PC-9 (cell line): ENCODE results near the gene TRMU. TPM values are rescaled to one million over a fixed set of nuclear protein-coding genes. Genes with fewer than 3 reads are reported as not detected.

ENCODE experiments used
- BruUV-seq: library from RNA; stranded (reverse); fragments of 400-500 nt; replicated peaks from 2 replicates; lab custom pipeline; 2021; lab: Mats Ljungman, UMichigan
- CTCF ChIA-PET: fragments of 300-600 bp; sonication (Branson Sonifier 250); formaldehyde crosslinking; loops from one replicate; lab custom pipeline; 2022; ENCODE audit warnings: antibody characterized with exemption; lab: Charles Lee
- POLR2A ChIA-PET: fragments of 300-600 bp; sonication (Branson Sonifier 250); formaldehyde crosslinking; loops from one replicate; lab custom pipeline; 2022; ENCODE audit warnings: antibody characterized with exemption; ENCODE audit not compliant: unreplicated experiment; lab: Charles Lee
- DNase-seq, 2 experiments: peaks; one replicate each; pipeline versions ENCODE4 v3.0.0 to v3.0.0-alpha.2; 2015 to 2022; ENCODE audit warnings: mixed read lengths in 1 of 2
- H2AFZ ChIP-seq: fragments of 200-600 bp; sonication (generic); 2 replicates; pipeline ENCODE4 v1.8.1; 2017; ENCODE audit warnings: antibody characterized with exemption
- H3F3A ChIP-seq: fragments of 200-600 bp; sonication (generic); 2 replicates; pipeline ENCODE4 v1.8.1; 2017; ENCODE audit warnings: antibody characterized with exemption, mild to moderate bottlenecking, low read depth; ENCODE audit not compliant: insufficient read depth
- H3K27ac ChIP-seq: fragments of 200-600 bp; sonication (generic); 2 replicates; pipeline ENCODE4 v1.6.1; 2016; ENCODE audit warnings: mixed run types
- H3K27me3 ChIP-seq: fragments of 200-600 bp; sonication (generic); 2 replicates; pipeline ENCODE4 v1.6.1; 2016; ENCODE audit warnings: low read depth, mixed run types; ENCODE audit not compliant: insufficient read depth
- H3K36me3 ChIP-seq: fragments of 200-600 bp; sonication (generic); 2 replicates; pipeline ENCODE4 v1.6.1; 2016; ENCODE audit warnings: low read depth, mixed run types
- H3K4me1 ChIP-seq: fragments of 200-600 bp; sonication (generic); replicated peaks from 2 replicates; pipeline ENCODE4 v1.6.1; 2016; ENCODE audit warnings: mixed run types; ENCODE audit not compliant: insufficient read depth
- H3K4me2 ChIP-seq: fragments of 200-600 bp; sonication (generic); 2 replicates; pipeline ENCODE4 v1.6.1; 2017; ENCODE audit warnings: mixed run types
- H3K4me3 ChIP-seq: fragments of 200-600 bp; sonication (generic); 2 replicates; pipeline ENCODE4 v1.6.1; 2016; ENCODE audit warnings: mixed run types
- H3K79me2 ChIP-seq: fragments of 200-600 bp; sonication (generic); 2 replicates; pipeline ENCODE4 v1.6.1; 2017; ENCODE audit warnings: low read depth, mixed run types
- H3K9me2 ChIP-seq: fragments of 200-600 bp; sonication (generic); 2 replicates; pipeline ENCODE4 v1.8.1; 2017; ENCODE audit warnings: mild to moderate bottlenecking; ENCODE audit not compliant: insufficient read depth
- H3K9me3 ChIP-seq: fragments of 200-600 bp; sonication (generic); 2 replicates; pipeline ENCODE4 v1.8.1; 2016; ENCODE audit warnings: low read depth; ENCODE audit not compliant: insufficient read depth
- H4K20me1 ChIP-seq: fragments of 200-600 bp; sonication (generic); 2 replicates; pipeline ENCODE4 v1.8.1; 2017; ENCODE audit not compliant: insufficient read depth
- EZH2 ChIP-seq: fragments of 200-600 bp; sonication (generic); IDR thresholded peaks from 2 replicates; pipeline ENCODE4 v1.8.0; 2017; ENCODE audit warnings: antibody characterized with exemption, low read depth
- intact Hi-C: fragments of 100-400 bp; cut with micrococcal nuclease; formaldehyde crosslinking; loops from one replicate; pipeline ENCODE4 v1.10.0; 2022; ENCODE audit not compliant: unreplicated experiment
- total RNA-seq: library from RNA; stranded (reverse); gene quantifications from 2 replicates; pipeline ENCODE4 v1.2.3, GENCODE V29; 2021
- TF ChIP-seq, protein P1 (sequence below): fragments of 200-600 bp; sonication (generic); conservative IDR thresholded peaks from 2 replicates; pipeline ENCODE4 v1.6.1; 2017; ENCODE audit warnings: mixed run types, antibody characterized with exemption, mild to moderate bottlenecking, moderate library complexity

TRMU gene
- total RNA-seq, 1 experiment from 2014 or later = 58.2 TPM

DNA sequence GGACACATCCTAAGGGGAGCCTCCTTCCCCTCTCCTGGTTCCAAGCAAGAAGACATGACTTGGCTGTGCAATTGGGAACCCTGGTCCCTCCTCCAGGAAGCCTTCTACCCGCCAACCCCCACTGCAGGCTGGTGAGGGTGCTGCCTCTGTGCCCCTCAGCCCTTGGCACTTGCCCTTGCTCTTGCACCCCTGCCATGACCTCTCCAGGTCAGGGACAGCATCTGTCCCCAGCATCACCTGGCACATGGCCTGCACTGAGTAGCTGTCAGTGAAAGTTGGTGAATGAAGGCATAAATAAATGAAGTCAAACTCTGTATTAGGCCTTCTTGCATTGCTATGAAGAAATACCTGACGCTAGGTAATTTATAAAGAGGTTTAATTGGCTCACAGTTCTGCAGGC lies 40.7 kb upstream of the TRMU start:
- H4K20me1 ChIP-seq = no peaks in the 10 kb centered on the region
- peak in 1 of 2 experiments; percentile 33 for DNase-seq
- no peak overlapping the region for H3K4me3 ChIP-seq
- ChIA-PET CTCF (no interaction called here), POLR2A (no interaction called here)
- no peak overlapping the region for H2AFZ ChIP-seq
- H3K27ac ChIP-seq = no peak overlapping the region
- intact Hi-C loops = no loop called here
- no TSS peak for BruUV-seq
- no peaks in the 10 kb centered on the region for H3K27me3 ChIP-seq
- H3K9me2 ChIP-seq = no peaks in the 10 kb centered on the region
- H3K36me3 ChIP-seq = peaks cover 10% of the 10 kb centered on the region; the same call in 1 of the 2 replicates
- peaks cover 28% of the 10 kb centered on the region for H3K79me2 ChIP-seq
- H3F3A ChIP-seq = peaks cover 8% of the 10 kb centered on the region
- H3K4me1 ChIP-seq = peaks cover 20% of the 10 kb centered on the region
- H3K9me3 ChIP-seq = no peaks in the 10 kb centered on the region
- H3K4me2 ChIP-seq = no peak overlapping the region
- TF ChIP-seq, protein P1, sequence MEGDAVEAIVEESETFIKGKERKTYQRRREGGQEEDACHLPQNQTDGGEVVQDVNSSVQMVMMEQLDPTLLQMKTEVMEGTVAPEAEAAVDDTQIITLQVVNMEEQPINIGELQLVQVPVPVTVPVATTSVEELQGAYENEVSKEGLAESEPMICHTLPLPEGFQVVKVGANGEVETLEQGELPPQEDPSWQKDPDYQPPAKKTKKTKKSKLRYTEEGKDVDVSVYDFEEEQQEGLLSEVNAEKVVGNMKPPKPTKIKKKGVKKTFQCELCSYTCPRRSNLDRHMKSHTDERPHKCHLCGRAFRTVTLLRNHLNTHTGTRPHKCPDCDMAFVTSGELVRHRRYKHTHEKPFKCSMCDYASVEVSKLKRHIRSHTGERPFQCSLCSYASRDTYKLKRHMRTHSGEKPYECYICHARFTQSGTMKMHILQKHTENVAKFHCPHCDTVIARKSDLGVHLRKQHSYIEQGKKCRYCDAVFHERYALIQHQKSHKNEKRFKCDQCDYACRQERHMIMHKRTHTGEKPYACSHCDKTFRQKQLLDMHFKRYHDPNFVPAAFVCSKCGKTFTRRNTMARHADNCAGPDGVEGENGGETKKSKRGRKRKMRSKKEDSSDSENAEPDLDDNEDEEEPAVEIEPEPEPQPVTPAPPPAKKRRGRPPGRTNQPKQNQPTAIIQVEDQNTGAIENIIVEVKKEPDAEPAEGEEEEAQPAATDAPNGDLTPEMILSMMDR = no peak
- TF ChIP-seq EZH2 = no peak

DNA sequence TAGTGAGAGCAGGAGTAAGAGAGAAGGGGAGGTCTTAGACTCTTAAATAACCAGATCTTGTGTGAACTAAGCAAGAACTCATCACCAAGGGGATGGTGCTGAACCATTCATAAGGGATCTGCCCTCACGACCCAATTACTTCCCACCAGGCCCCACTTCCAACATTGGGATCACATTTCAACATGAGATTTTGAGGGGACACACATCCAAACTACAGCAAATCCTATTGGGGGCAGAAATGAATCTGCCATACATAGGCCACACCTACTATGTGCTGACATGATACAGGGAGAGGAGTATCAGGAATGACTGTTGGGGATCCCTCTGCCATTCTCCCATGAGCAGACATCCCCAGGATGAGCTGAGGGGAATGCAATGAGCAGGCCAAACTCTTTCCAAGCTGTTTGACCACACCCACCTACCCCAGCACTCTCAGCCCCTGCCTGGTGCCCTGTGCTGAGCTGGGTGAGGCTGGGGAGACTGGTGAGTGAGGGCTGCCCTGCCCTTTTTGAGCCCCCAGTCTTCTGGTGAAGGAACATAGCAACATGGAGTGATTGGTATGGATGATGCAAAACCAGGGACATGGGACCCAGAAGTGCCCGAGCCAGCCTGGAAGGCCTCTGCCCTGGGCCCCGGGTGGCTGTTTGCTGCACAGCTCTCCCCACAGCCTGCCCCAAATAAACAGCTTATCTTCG lies 40.1 kb upstream of the TRMU start:
- no peaks in the 10 kb centered on the region for H3K9me2 ChIP-seq
- H3F3A ChIP-seq = peaks cover 8% of the 10 kb centered on the region
- H4K20me1 ChIP-seq = no peaks in the 10 kb centered on the region
- peaks cover 11% of the 10 kb centered on the region; the same call in 1 of the 2 replicates for H3K36me3 ChIP-seq
- H3K27ac ChIP-seq = no peak overlapping the region
- peaks cover 32% of the 10 kb centered on the region for H3K79me2 ChIP-seq
- no peaks in the 10 kb centered on the region for H3K27me3 ChIP-seq
- H2AFZ ChIP-seq = peak overlapping the region; percentile 90; the same call in 1 of the 2 replicates
- no peak for DNase-seq
- ChIA-PET CTCF (interaction anchor here (0.6 kb wide), 1 partner anchor 368 kb away, joined by 4 read pairs; no protein-coding TSS in a partner anchor), POLR2A (no interaction called here)
- peak overlapping the region; percentile 73 for H3K4me3 ChIP-seq
- BruUV-seq = no TSS peak
- peaks cover 20% of the 10 kb centered on the region for H3K4me1 ChIP-seq
- no peak for TF ChIP-seq EZH2
- TF ChIP-seq, protein P1 = no peak
- no peaks in the 10 kb centered on the region for H3K9me3 ChIP-seq
- peak overlapping the region; percentile 97 for H3K4me2 ChIP-seq
- intact Hi-C loops = no loop called here

DNA sequence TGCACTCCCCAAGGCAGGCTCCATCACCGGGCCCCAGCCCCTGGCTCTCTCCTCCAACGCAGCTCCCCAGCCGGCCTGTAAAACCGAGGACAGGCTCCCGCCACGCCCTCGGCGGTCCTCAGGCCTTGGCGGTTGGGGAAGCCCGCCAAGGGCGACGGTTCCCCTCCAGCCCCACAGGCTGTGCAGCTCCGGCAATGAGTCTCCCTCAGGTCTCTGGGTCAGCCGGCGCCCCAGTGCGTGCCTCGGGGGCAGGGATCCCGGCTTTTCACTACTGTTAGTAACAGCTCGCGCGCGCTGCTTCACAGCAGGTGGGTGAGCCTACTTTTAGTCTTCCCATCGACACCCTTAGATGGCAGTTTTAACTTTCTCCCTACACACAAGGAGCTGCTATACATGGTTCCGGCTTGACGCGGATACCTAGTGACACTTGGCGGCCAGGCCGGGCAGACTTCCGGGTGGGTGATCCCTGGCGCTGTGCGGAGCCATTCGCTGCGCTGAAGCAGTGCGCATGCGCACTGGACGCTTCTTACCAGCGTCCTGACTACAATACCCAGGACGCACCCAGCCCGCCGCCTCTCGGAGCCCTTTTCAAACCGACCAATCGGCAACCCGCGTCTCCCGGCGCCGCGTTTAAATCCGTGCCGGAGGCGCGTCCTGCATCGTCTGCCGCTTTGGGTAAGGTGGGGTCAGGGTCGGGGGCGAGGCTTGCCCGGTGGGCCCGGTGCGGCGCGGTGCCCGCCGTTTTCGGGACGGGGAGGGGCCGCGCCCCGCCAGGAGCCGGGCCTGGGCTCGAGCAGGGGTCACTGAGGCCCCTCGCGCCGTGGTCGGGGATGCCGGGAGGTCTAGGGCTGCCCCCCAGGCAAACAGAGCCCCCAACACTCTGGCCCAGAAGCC lies 39.0 kb upstream of the TRMU start, which contains the start of gene GTSE1:
TSS of gene GTSE1 (plus strand) at position 614 of the 894 bp plus-strand sequence. CDS start 531 bp downstream, outside the sequence.
- ChIA-PET CTCF (interaction anchor here (0.6 to 1.2 kb wide), 3 partner anchors 245 to 370 kb away, joined by 3 to 5 read pairs (median 4); no protein-coding TSS in a partner anchor), POLR2A (interaction anchor here (0.5 to 0.6 kb wide), 2 partner anchors 27 to 458 kb away, joined by 3 to 5 read pairs; no protein-coding TSS in a partner anchor)
- intact Hi-C loops = loop anchor here (1.0 to 2.0 kb wide), 2 partner anchors 146 to 170 kb away; partner anchors contain the start of gene PPARA
- DNase-seq = peak; percentile 94 to 96
- Histone ChIP-seq H3K9me3 (no peaks in the 10 kb centered on the region), H3K36me3 (peaks cover 18% of the 10 kb centered on the region), H3K79me2 (peaks cover 40% of the 10 kb centered on the region), H3K4me1 (peaks cover 20% of the 10 kb centered on the region), H4K20me1 (no peaks in the 10 kb centered on the region), H3K27me3 (no peaks in the 10 kb centered on the region), H2AFZ (peak within 1 kb of the TSS; percentile 90), H3K27ac (peak within 1 kb of the TSS; percentile 52), H3K4me3 (peak within 1 kb of the TSS; percentile 73), H3K9me2 (no peaks in the 10 kb centered on the region), H3K4me2 (peak within 1 kb of the TSS; percentile 97), H3F3A (peaks cover 8% of the 10 kb centered on the region)
- TF ChIP-seq, protein P1 = no peak
- TF ChIP-seq EZH2 = no peak
- TSS peak; percentile 82 for BruUV-seq
